ENCODE data around the gene COBL. TPM values are rescaled to one million over a fixed set of nuclear protein-coding genes. Genes with fewer than 3 reads are reported as not detected.

COBL gene
- total RNA-seq, 1 experiment from 2014 or later, result 52.3 TPM

GRCh38 chr7:51352174-51353100, 35.8 kb upstream of the COBL start:
- Histone ChIP-seq H2BK15ac (ENCODE audit: low read depth, low read length) (no peak overlapping the region), H4K5ac (ENCODE audit: insufficient read length, low read depth, low read length) (no peak overlapping the region), H4K8ac (replicated peaks; ENCODE audit: insufficient read length, low read depth, low read length) (no peak overlapping the region), H3K79me1 (ENCODE audit: insufficient read depth, low read depth, low read length, poor library complexity, severe bottlenecking) (no peaks in the 10 kb centered on the region), H3K79me2 (ENCODE audit: insufficient read depth, low read length) (no peaks in the 10 kb centered on the region), H3K18ac (ENCODE audit: insufficient read length, low read depth, low read length) (no peak overlapping the region), H3K9me3 (ENCODE audit: control insufficient read depth, low read depth, low read length) (no peaks in the 10 kb centered on the region), H2AFZ (ENCODE audit: low read length) (no peak overlapping the region), H3K9ac (ENCODE audit: extremely low read depth, insufficient read length, low read length) (no peak overlapping the region), H3K27me3 (ENCODE audit: insufficient read depth, low read length) (no peaks in the 10 kb centered on the region), H3K27ac (ENCODE audit: insufficient read length, low read depth, low read length) (no peak overlapping the region), H3K14ac (ENCODE audit: insufficient read depth, low read length) (no peak overlapping the region), H3K23me2 (ENCODE audit: insufficient read length, low read depth, low read length, poor library complexity, severe bottlenecking) (no peaks in the 10 kb centered on the region), H2BK5ac (ENCODE audit: insufficient read length, low read length) (no peak overlapping the region), H3K56ac (ENCODE audit: insufficient read length, low read depth, low read length) (no peak overlapping the region), H3K4me1 (ENCODE audit: insufficient read depth, low read length) (peaks cover 7% of the 10 kb centered on the region; the same call in 1 of the 2 replicates), H3K23ac (ENCODE audit: insufficient read length, low read depth, low read length) (no peak overlapping the region), H4K91ac (ENCODE audit: insufficient read length, low read depth, low read length) (no peak overlapping the region), H2BK120ac (ENCODE audit: low read depth, low read length, poor library complexity, severe bottlenecking) (no peak overlapping the region), H2BK20ac (ENCODE audit: low read depth, low read length, poor library complexity, severe bottlenecking) (no peak overlapping the region), H3T11ph (ENCODE audit: low read length) (no peak overlapping the region), H4K20me1 (ENCODE audit: control insufficient read depth, insufficient read depth, insufficient read length) (no peaks in the 10 kb centered on the region), H3K4ac (ENCODE audit: low read depth, low read length) (no peak overlapping the region), H2AK5ac (ENCODE audit: insufficient read length, low read length) (no peak overlapping the region), H3K4me2 (ENCODE audit: insufficient read depth, insufficient read length, low read length) (no peak overlapping the region), H2BK12ac (ENCODE audit: insufficient read length, low read depth, low read length) (no peak overlapping the region)
- WGBS (ENCODE audit: extremely low coverage, insufficient read length, low lambda C conversion rate), result no CpG with 5 or more reads among the region's 10 CpGs
- Mint-ChIP-seq H3K4me3 (no peak overlapping the region; a peak in 1 of 5 replicates), H3K36me3 (ENCODE audit: insufficient read depth in 1 of 3, low read depth in 3 of 3) (no peaks in the 10 kb centered on the region; a peak in 1 of 7 replicates), H3K4me1 (peaks cover 15 to 26% of the 10 kb centered on the region in 2 experiments), H3K27me3 (ENCODE audit: low read depth) (no peaks in the 10 kb centered on the region; the same call in 1 of the 2 replicates), H3K9me3 (peaks cover 4 to 6% of the 10 kb centered on the region in 2 experiments; a peak in 2 of 5 replicates), H3K27ac (no peak overlapping the region)
- peak; percentile 57 for DNase-seq
- TF ChIP-seq CTCF (conservative IDR thresholded peaks at IDR 0.05), result peak; percentile 45; the same call in 2 of the 3 replicates

Measured in H9 (cell line).